Peyer's patch (tissue), 4 donors: ENCODE data around the gene CTCF. TPM values are rescaled to one million over a fixed set of nuclear protein-coding genes. Genes with fewer than 3 reads are reported as not detected.

ENCODE experiments used
- DNase-seq, 3 donors: peaks; one replicate each; pipeline ENCODE4 v3.0.0-alpha.2; 2017 to 2019
- H3K27ac ChIP-seq, 4 donors: fragments of 200-600 bp; sonication (generic); one replicate each; pipeline ENCODE4 v1.5.1; 2016 to 2019
- H3K27me3 ChIP-seq, 2 donors: fragments of 200-600 bp; sonication (generic); one replicate each; pipeline ENCODE4 v1.5.1; 2019
- H3K36me3 ChIP-seq, 3 donors: fragments of 200-600 bp; sonication (generic); one replicate each; pipeline ENCODE4 v1.5.1; 2016 to 2019
- H3K4me1 ChIP-seq, 4 donors: fragments of 200-600 bp; sonication (generic); one replicate each; pipeline ENCODE4 v1.5.1; 2016 to 2019
- H3K4me3 ChIP-seq, 4 donors: fragments of 200-600 bp; sonication (generic); 1 replicate in 3 of 4; 2 replicates in 1 of 4; pipeline ENCODE4 v1.5.1; 2016 to 2019; ENCODE audit warnings: mild to moderate bottlenecking in 1 of 4
- H3K9me3 ChIP-seq, 4 donors: fragments of 200-600 bp; sonication (generic); one replicate each; pipeline ENCODE4 v1.5.1; 2016 to 2019; ENCODE audit warnings: mild to moderate bottlenecking in 1 of 4
- POLR2A ChIP-seq, 2 donors: fragments of 450-650 bp; IDR thresholded peaks; one replicate each; pipeline ENCODE4 v1.5.1; 2017; ENCODE audit warnings: antibody characterized with exemption in 2 of 2, mild to moderate bottlenecking in 2 of 2, moderate library complexity in 2 of 2
- total RNA-seq, 4 donors: library from RNA; depleted of rRNA; stranded (reverse); fragments of >200 nt; gene quantifications; one replicate each; pipeline ENCODE4 v1.1.0, GENCODE V29; 2016
- TF ChIP-seq, protein P1 (sequence below), 6 experiments: fragments of 450-650 bp in 4 of 6; fragments of 200-600 bp in 2 of 6; sonication (generic) in 1 of 6; IDR thresholded peaks; one replicate each; pipeline ENCODE4 v1.5.1; 2017 to 2019; ENCODE audit warnings: antibody characterized with exemption in 6 of 6, mild to moderate bottlenecking in 3 of 6, moderate library complexity in 1 of 6

CTCF gene
- total RNA-seq, 4 donors from 2014 or later = 35.3 to 59.4 (median 42.7) TPM

DNA sequence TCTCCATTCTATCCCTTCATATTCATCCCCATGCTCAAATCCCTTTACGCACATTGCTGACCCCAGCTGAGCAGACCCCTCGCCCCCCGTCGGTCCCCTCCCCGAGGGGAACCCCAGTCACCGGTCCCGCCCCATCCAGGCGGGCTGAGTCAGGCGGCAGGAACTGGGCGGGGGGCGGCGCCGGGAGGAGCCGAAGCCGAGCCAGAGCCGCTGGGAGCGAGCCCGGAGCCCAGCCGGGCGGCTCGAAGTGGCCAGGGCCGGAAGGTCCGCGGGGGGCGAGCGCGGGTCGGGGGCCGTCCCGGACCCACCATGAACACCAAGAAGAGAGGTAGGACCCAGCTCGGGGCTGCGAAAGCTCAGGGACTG, 25.1 kb upstream of the CTCF start:
- peak overlapping the region; percentile 79 to 90 (median 88) for H3K27ac ChIP-seq
- no peak for TF ChIP-seq POLR2A (IDR thresholded peaks at IDR 0.05)
- TF ChIP-seq, protein P1, sequence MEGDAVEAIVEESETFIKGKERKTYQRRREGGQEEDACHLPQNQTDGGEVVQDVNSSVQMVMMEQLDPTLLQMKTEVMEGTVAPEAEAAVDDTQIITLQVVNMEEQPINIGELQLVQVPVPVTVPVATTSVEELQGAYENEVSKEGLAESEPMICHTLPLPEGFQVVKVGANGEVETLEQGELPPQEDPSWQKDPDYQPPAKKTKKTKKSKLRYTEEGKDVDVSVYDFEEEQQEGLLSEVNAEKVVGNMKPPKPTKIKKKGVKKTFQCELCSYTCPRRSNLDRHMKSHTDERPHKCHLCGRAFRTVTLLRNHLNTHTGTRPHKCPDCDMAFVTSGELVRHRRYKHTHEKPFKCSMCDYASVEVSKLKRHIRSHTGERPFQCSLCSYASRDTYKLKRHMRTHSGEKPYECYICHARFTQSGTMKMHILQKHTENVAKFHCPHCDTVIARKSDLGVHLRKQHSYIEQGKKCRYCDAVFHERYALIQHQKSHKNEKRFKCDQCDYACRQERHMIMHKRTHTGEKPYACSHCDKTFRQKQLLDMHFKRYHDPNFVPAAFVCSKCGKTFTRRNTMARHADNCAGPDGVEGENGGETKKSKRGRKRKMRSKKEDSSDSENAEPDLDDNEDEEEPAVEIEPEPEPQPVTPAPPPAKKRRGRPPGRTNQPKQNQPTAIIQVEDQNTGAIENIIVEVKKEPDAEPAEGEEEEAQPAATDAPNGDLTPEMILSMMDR (IDR thresholded peaks at IDR 0.05) = no peak
- peak in 2 of 3 donors; percentile 68 to 76 for DNase-seq

DNA sequence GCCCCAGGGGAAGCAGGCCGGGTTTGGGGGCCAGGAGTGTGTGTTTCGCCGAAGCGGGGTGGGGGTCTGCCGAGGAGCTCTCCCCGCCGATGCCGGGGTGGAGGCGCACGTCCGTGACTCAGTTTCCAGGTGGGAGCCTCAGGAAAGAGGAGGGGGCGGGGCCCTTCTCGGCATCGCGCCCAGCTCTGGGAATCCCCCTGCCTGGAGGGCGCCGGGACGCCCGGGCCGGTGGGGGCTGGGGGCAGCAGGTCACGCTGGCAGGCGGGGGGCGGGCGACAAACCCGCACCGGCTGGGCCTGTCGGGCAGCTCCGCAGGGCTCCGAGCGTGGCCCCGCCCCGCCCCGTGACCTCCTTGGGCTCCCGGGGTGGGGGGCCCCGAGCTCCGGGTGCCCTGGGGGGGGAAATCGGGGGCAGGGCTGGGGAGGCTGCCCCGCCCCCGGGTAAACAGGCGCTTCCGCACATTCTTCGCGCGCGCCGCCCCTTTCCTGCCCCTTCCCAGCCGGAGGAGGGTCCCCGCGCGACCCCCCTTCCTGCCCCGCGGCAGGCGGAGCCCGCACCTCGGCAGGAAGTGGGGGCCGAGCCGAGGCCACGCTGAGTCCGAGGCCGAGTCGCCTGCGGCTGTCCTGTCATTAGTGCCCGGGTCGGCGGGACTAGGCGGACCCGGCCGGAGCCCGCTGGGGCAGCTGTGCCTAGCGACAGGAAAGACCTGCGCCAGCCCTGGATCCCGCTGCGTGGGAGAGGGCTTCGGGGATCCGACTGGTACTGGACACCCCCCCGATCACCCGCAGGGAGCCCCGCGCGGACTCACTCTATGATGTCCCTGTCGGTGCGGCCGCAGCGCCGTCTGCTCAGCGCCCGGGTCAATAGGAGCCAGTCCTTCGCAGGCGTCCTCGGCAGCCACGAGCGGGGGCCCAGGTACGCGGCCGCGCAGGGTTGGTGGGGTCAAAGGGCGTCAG, 24.4 kb upstream of the CTCF start:
- H3K4me1 ChIP-seq = peaks cover 0 to 27% (median 12%) of the 10 kb centered on the region in 4 donors
- H3K27ac ChIP-seq = peak overlapping the region; percentile 79 to 90 (median 88)
- TF ChIP-seq, protein P1 (IDR thresholded peaks at IDR 0.05) = no peak
- no peak for TF ChIP-seq POLR2A (IDR thresholded peaks at IDR 0.05)
- H3K4me3 ChIP-seq = peak overlapping the region; percentile 48 to 73 (median 60)
- no peaks in the 10 kb centered on the region for H3K9me3 ChIP-seq
- peak; percentile 68 to 87 (median 79) for DNase-seq
- no peaks in the 10 kb centered on the region for H3K27me3 ChIP-seq
- peaks cover 0 to 3% (median 0%) of the 10 kb centered on the region in 3 donors for H3K36me3 ChIP-seq

More for the DNA sequence above, 25.1 kb upstream of the CTCF start:
- Histone ChIP-seq H3K4me1 (peaks cover 0 to 27% (median 15%) of the 10 kb centered on the region in 4 donors), H3K4me3 (peak overlapping the region; percentile 48 to 73 (median 60)), H3K36me3 (no peaks in the 10 kb centered on the region), H3K9me3 (no peaks in the 10 kb centered on the region), H3K27me3 (no peaks in the 10 kb centered on the region)

DNA sequence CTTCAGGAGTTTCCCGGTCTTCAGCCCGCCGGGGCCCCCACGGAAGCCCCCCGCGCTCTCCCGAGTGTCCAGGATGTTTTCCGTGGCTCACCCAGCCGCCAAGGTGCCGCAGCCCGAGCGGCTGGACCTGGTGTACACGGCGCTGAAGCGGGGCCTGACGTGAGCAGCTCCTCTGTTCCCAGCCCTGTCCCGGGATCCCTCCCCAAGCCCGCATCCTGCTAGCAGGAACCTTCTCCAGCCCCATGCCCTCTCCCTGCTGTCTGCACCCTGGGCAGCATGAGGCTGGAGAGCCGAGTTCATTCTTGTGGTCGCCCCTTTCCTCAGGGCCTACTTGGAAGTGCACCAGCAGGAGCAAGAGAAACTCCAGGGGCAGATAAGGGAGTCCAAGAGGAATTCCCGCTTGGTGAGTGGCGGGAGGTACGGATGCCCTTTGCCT, 23.6 kb upstream of the CTCF start:
- TF ChIP-seq, protein P1 (IDR thresholded peaks at IDR 0.05) = no peak
- no peak for TF ChIP-seq POLR2A (IDR thresholded peaks at IDR 0.05)
- DNase-seq = no peak

DNA sequence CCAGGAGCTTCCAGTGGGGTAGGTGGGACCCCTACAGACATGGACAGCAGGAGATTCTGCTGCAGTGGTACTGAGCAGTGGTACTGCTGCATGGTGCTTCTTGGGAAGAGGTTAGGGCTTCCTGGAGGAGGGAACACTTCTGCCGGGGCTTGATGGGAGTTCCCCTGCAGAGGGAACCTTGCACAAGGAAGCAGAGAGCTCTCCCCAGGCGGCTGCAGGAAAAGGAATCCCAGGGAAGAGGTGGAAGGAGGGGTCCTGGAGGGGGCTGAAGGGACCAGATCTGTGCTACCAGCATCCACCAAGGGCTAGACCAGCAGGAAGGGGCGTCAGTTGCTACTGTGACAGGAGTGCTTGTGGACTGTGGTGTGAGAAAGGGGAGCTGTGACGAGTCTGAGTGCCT, 23.1 kb upstream of the CTCF start:
- Histone ChIP-seq H3K4me3 (peak overlapping the region in 1 of 4 donors; percentile 64), H3K27me3 (no peaks in the 10 kb centered on the region), H3K27ac (peak overlapping the region in 1 of 4 donors; percentile 90), H3K9me3 (no peaks in the 10 kb centered on the region), H3K4me1 (peaks cover 0 to 27% (median 12%) of the 10 kb centered on the region in 4 donors), H3K36me3 (peaks cover 0 to 9% (median 0%) of the 10 kb centered on the region in 3 donors)
- no peak for DNase-seq
- TF ChIP-seq, protein P1 (IDR thresholded peaks at IDR 0.05) = no peak
- no peak for TF ChIP-seq POLR2A (IDR thresholded peaks at IDR 0.05)

More for the DNA sequence above, 23.6 kb upstream of the CTCF start:
- H3K9me3 ChIP-seq = no peaks in the 10 kb centered on the region
- peaks cover 0 to 27% (median 12%) of the 10 kb centered on the region in 4 donors for H3K4me1 ChIP-seq
- peak overlapping the region; percentile 79 to 90 (median 88) for H3K27ac ChIP-seq
- H3K4me3 ChIP-seq = peak overlapping the region; percentile 48 to 73 (median 60)
- H3K27me3 ChIP-seq = no peaks in the 10 kb centered on the region
- H3K36me3 ChIP-seq = peaks cover 0 to 9% (median 0%) of the 10 kb centered on the region in 3 donors

DNA sequence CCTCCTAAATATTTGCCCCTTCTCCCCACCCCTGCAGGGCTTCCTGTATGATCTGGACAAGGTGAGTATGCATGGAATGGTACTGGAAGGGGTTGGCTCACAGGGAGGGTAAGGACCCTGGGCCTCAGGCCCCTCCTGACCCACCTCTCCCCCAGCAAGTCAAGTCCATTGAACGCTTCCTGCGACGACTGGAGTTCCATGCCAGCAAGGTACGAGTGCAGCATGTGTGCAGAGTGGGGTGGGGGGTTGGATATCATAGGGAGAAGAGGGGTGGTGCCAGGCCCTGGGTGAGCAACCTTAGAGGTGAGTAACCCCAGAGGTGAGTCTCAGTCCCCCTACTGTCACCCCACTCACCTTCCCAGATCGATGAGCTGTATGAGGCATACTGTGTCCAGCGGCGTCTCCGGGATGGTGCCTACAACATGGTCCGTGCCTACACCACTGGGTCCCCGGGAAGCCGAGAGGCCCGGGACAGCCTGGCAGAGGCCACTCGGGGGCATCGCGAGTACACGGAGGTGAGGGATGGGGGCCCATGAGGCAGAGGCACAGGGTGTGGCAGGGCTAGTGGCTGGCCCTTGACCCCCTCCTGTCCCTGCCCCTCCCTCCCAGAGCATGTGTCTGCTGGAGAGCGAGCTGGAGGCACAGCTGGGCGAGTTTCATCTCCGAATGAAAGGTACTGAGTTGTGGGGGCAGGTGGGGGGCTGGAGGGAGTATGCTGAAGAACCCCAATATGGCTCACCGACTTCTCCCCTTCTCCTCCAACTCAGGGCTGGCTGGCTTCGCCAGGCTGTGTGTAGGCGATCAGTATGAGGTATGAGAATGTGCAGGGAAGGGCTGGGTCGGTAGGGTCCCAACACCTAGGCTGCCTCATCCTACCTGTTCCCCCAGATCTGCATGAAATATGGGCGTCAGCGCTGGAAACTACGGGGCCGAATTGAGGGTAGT, 22.4 kb upstream of the CTCF start:
- Histone ChIP-seq H3K9me3 (no peaks in the 10 kb centered on the region), H3K36me3 (peaks cover 0 to 9% (median 0%) of the 10 kb centered on the region in 3 donors), H3K4me3 (no peak overlapping the region), H3K4me1 (peaks cover 0 to 27% (median 15%) of the 10 kb centered on the region in 4 donors), H3K27ac (peak overlapping the region in 1 of 4 donors; percentile 19), H3K27me3 (no peaks in the 10 kb centered on the region)
- DNase-seq = no peak
- no peak for TF ChIP-seq POLR2A (IDR thresholded peaks at IDR 0.05)
- TF ChIP-seq, protein P1 (IDR thresholded peaks at IDR 0.05) = no peak
